ENCODE data around the gene TRIP6. TPM values are rescaled to one million over a fixed set of nuclear protein-coding genes. Genes with fewer than 3 reads are reported as not detected.
A peak's percentile ranks its signal among the peaks of the same experiment; 100 is the strongest.

TRIP6 gene
- total and polyA plus RNA-seq, 2 donors (not counting 3 experiments of a cell fraction or from before 2014, with no cell fraction given) = 90.3 TPM

GRCh38 chr7:100827330-100828226, 39.6 kb upstream of the TRIP6 start, which contains the start of gene EPHB4:
EPHB4 (minus strand) TSS chr7:100827523; CDS start chr7:100827030, 493 bp downstream.
- Histone ChIP-seq H3K4me2 (ENCODE audit: insufficient read depth, low read length) (peak within 1 kb of the TSS; percentile 89), H3K9me3 (replicated peaks; ENCODE audit: control insufficient read depth, insufficient read depth, low read length) (no peaks in the 10 kb centered on the region), H2AFZ (ENCODE audit: low read depth, low read length) (peak within 1 kb of the TSS; percentile 25), H3K9ac (replicated peaks; ENCODE audit: extremely low read depth, insufficient read depth, low read length) (peak within 1 kb of the TSS; percentile 76), H3K9me1 (replicated peaks; ENCODE audit: control insufficient read depth, extremely low read depth, insufficient read depth, low read length) (no peaks in the 10 kb centered on the region), H3K36me3 (ENCODE audit: control insufficient read depth in 2 of 2, extremely low read depth in 1 of 2, insufficient read depth in 2 of 2, low read length in 2 of 2) (peaks cover 9 to 15% of the 10 kb centered on the region in 2 experiments), H3K27ac (ENCODE audit: insufficient read depth, low read depth, low read length) (peak within 1 kb of the TSS; percentile 94), H3K27me3 (ENCODE audit: control insufficient read depth in 2 of 2, insufficient read depth in 2 of 2, low read length in 2 of 2) (no peaks in the 10 kb centered on the region), H3K79me2 (ENCODE audit: control insufficient read depth, insufficient read depth, low read length) (peaks cover 46% of the 10 kb centered on the region), H4K20me1 (replicated peaks; ENCODE audit: control insufficient read depth, extremely low read depth, insufficient read depth, low read length) (no peaks in the 10 kb centered on the region), H3K4me3 (replicated peaks in 1 of 3; ENCODE audit: insufficient read depth in 1 of 3, low read depth in 1 of 3, low read length in 3 of 3) (peak within 1 kb of the TSS; percentile 88 to 92 (median 90)), H3K4me1 (ENCODE audit: control insufficient read depth, extremely low read depth, insufficient read depth, low read length) (peaks cover 23% of the 10 kb centered on the region)
- CTCF ChIA-PET = interaction anchor here (0.6 to 5.8 kb wide), 12 partner anchors 9 to 122 kb away, joined by 3 to 130 read pairs (median 6); partner anchors contain the start of genes POP7, SLC12A9 and UFSP1
- DNase-seq (ENCODE audit: low read depth, low spot score) (peak; percentile 88), FAIRE-seq (peak; percentile 94)
- TF ChIP-seq POLR2A (IDR thresholded peaks at IDR 0.05; ENCODE audit: low read depth, low read length) (peak; percentile 17), CTCF (IDR thresholded peaks at IDR 0.05; ENCODE audit: extremely low read depth in 1 of 2, insufficient read depth in 1 of 2, low read depth in 1 of 2, low read length in 2 of 2) (peak; percentile 42 to 62), JUN (IDR thresholded peaks at IDR 0.05; ENCODE audit: borderline replicate concordance, insufficient read depth, insufficient read length, low read depth) (no peak), POLR2AphosphoS5 (IDR thresholded peaks at IDR 0.05; ENCODE audit: insufficient read depth, low read depth, low read length) (peak; percentile 70), MAX (IDR thresholded peaks at IDR 0.05; ENCODE audit: insufficient read depth, insufficient read length) (no peak)
- POLR2A ChIA-PET = interaction anchor here (0.5 to 2.1 kb wide), 7 partner anchors 8 to 1536 kb away, joined by 3 to 10 read pairs (median 6); partner anchors contain the start of genes POP7, SLC12A9 and SRRT
- intact Hi-C loops (cut with micrococcal nuclease) = loop anchor here (1.0 to 2.0 kb wide), 4 partner anchors 9 to 123 kb away; partner anchors contain the start of gene UFSP1
- dilution Hi-C loops (cut with MboI; ENCODE audit: extremely low pct_ligation_motif_present, low sequenced_read_pairs) = loop anchor here (25.0 kb wide), 1 partner anchor 115 kb away; the partner anchor contains the start of genes EPO and POP7
- no TSS peak for BruUV-seq (replicated peaks)
